Neutrophil (primary cell): Measurements from ENCODE around the gene HDAC7.
"Not testable (repeated sequence)": the region's sequence is repeated elsewhere in the genome, so short reads cannot be mapped to it uniquely, and the experiment has no call there.

Experiments used
- H3K27ac ChIP-seq: fragments of 200-600 bp; sonication (generic); 2 replicates; pipeline ENCODE4 v1.5.1; 2016; ENCODE audit warnings: mild to moderate bottlenecking, moderate library complexity
- H3K27me3 ChIP-seq: fragments of 200-600 bp; sonication (generic); 2 replicates; pipeline ENCODE4 v1.6.0; 2016; ENCODE audit warnings: mild to moderate bottlenecking
- H3K36me3 ChIP-seq: fragments of 200-600 bp; sonication (generic); 2 replicates; pipeline ENCODE4 v1.5.1; 2017
- H3K4me1 ChIP-seq, 2 experiments: fragments of 200-600 bp in 1 of 2; sonication (generic) in 1 of 2; 1 replicate in 1 of 2; 2 replicates in 1 of 2; pipeline versions ENCODE4 v1.5.1 to v1.6.1; 2013 to 2016; ENCODE audit warnings: low read depth in 1 of 2, low read length in 1 of 2, mild to moderate bottlenecking in 1 of 2, moderate library complexity in 1 of 2; ENCODE audit not compliant: control insufficient read depth in 1 of 2, insufficient read depth in 1 of 2
- H3K4me3 ChIP-seq, 2 experiments: fragments of 200-600 bp in 1 of 2; sonication (generic) in 1 of 2; 1 replicate in 1 of 2; 2 replicates in 1 of 2; pipeline ENCODE4 v1.5.1; 2013 to 2016; ENCODE audit warnings: low read depth in 1 of 2, low read length in 1 of 2, mild to moderate bottlenecking in 1 of 2, moderate library complexity in 1 of 2
- H3K9me3 ChIP-seq: fragments of 200-600 bp; sonication (generic); 2 replicates; pipeline ENCODE4 v1.5.1; 2016
- TF ChIP-seq, protein P1 (sequence below): fragments of 200-600 bp; sonication (generic); IDR thresholded peaks from 2 replicates; pipeline ENCODE4 v1.5.1; 2016; ENCODE audit warnings: antibody characterized with exemption

Gene HDAC7

DNA sequence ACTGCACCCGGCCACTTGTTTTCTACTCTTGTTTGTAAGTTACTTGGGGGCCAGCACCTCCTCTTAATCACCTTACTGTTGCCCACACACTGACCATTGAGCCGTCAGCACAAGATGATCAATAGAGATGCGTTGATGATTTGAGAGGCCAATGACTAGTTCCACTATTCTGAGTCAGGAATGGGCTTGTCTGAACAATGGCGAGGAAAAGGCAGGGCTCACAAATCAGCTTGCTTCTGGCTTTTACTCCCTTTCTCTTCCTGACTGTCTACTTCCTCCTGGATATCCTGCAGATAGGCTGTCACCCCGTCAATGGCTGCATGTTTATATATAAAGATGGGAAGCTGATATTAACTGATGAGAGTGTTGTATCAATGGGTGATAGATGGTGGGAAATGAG, 29.1 kb upstream of the HDAC7 start:
- no peak overlapping the region for H3K27ac ChIP-seq
- H3K36me3 ChIP-seq: peaks cover 80% of the 10 kb centered on the region
- H3K27me3 ChIP-seq: no peaks in the 10 kb centered on the region
- no peaks in the 10 kb centered on the region for H3K9me3 ChIP-seq
- H3K4me1 ChIP-seq: no peaks in the 10 kb centered on the region
- no peak overlapping the region for H3K4me3 ChIP-seq
- TF ChIP-seq, protein P1, sequence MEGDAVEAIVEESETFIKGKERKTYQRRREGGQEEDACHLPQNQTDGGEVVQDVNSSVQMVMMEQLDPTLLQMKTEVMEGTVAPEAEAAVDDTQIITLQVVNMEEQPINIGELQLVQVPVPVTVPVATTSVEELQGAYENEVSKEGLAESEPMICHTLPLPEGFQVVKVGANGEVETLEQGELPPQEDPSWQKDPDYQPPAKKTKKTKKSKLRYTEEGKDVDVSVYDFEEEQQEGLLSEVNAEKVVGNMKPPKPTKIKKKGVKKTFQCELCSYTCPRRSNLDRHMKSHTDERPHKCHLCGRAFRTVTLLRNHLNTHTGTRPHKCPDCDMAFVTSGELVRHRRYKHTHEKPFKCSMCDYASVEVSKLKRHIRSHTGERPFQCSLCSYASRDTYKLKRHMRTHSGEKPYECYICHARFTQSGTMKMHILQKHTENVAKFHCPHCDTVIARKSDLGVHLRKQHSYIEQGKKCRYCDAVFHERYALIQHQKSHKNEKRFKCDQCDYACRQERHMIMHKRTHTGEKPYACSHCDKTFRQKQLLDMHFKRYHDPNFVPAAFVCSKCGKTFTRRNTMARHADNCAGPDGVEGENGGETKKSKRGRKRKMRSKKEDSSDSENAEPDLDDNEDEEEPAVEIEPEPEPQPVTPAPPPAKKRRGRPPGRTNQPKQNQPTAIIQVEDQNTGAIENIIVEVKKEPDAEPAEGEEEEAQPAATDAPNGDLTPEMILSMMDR: no peak

- no peak overlapping the region for H3K4me3 ChIP-seq
- TF ChIP-seq, protein P1: no peak
- peaks cover 69% of the 10 kb centered on the region for H3K36me3 ChIP-seq
- H3K4me1 ChIP-seq: no peaks in the 10 kb centered on the region
- no peaks in the 10 kb centered on the region for H3K9me3 ChIP-seq
- no peak overlapping the region for H3K27ac ChIP-seq
- no peaks in the 10 kb centered on the region for H3K27me3 ChIP-seq
Observed at GRCh38 chr12:47846294-47846996, 26.7 kb upstream of the HDAC7 start.

- Histone ChIP-seq H3K9me3 (no peaks in the 10 kb centered on the region), H3K4me1 (no peaks in the 10 kb centered on the region), H3K27ac (no peak overlapping the region), H3K4me3 (no peak overlapping the region), H3K27me3 (no peaks in the 10 kb centered on the region), H3K36me3 (peaks cover 55% of the 10 kb centered on the region)
- TF ChIP-seq, protein P1: no peak
Observed at GRCh38 chr12:47845081-47845480, 25.4 kb upstream of the HDAC7 start.

GRCh38 chr12:47844264-47845019, 24.7 kb upstream of the HDAC7 start:
- no peak overlapping the region for H3K4me3 ChIP-seq
- no peak overlapping the region for H3K27ac ChIP-seq
- no peaks in the 10 kb centered on the region for H3K27me3 ChIP-seq
- TF ChIP-seq, protein P1: no peak
- no peaks in the 10 kb centered on the region for H3K4me1 ChIP-seq
- peaks cover 55% of the 10 kb centered on the region for H3K36me3 ChIP-seq
- H3K9me3 ChIP-seq: no peaks in the 10 kb centered on the region

- H3K4me3 ChIP-seq: no peak overlapping the region
- H3K36me3 ChIP-seq: peaks cover 46% of the 10 kb centered on the region
- TF ChIP-seq, protein P1: no peak
- no peak overlapping the region for H3K27ac ChIP-seq
- no peaks in the 10 kb centered on the region for H3K9me3 ChIP-seq
- H3K4me1 ChIP-seq: no peaks in the 10 kb centered on the region
- no peaks in the 10 kb centered on the region for H3K27me3 ChIP-seq
Observed at GRCh38 chr12:47843226-47843980, 23.7 kb upstream of the HDAC7 start.

- H3K4me3 ChIP-seq, H3K9me3 ChIP-seq: not testable (repeated sequence)
Observed at GRCh38 chr12:47842543-47842942, 22.8 kb upstream of the HDAC7 start.

More at GRCh38 chr12:47842543-47842942, 22.8 kb upstream of the HDAC7 start:
- H3K4me1 ChIP-seq, H3K27ac ChIP-seq, H3K27me3 ChIP-seq: not testable (repeated sequence)
- H3K36me3 ChIP-seq: peaks cover 46% of the 10 kb centered on the region
